OCI-M2 (cell line): ENCODE data around the gene APOC4.
"Not testable (repeated sequence)": the region's sequence is repeated elsewhere in the genome, so short reads cannot be mapped to it uniquely, and the experiment has no call there.

Experiments
- DNase-seq: peaks from one replicate; lab custom pipeline; 2025; ENCODE audit not compliant: unreplicated experiment; lab: John Stamatoyannopoulos, UW

The APOC4 gene

GRCh38 chr19:44914433-44915206 lies 27.4 kb upstream of the APOC4 start, which contains the start of gene APOC1:
TSS of gene APOC1 (plus strand) at chr19:44914608. CDS start at chr19:44914892, 284 bp downstream.
- peak; percentile 74 for DNase-seq

GRCh38 chr19:44924243-44924725 lies 17.8 kb upstream of the APOC4 start:
- no peak for DNase-seq

GRCh38 chr19:44925114-44925891 lies 16.7 kb upstream of the APOC4 start:
- DNase-seq, result no peak

GRCh38 chr19:44926245-44927077 lies 15.6 kb upstream of the APOC4 start:
- not testable (repeated sequence) for DNase-seq

GRCh38 chr19:44927746-44928145 lies 14.3 kb upstream of the APOC4 start:
- DNase-seq, result no peak

GRCh38 chr19:44930088-44930487 lies 11.9 kb upstream of the APOC4 start:
- no peak for DNase-seq

- no peak for DNase-seq
Measured at GRCh38 chr19:44931541-44931940, 10.5 kb upstream of the APOC4 start.

GRCh38 chr19:44939668-44940067 lies 2.4 kb upstream of the APOC4 start:
- no peak for DNase-seq

GRCh38 chr19:44943801-44944249 lies 1.8 kb downstream of the APOC4 start:
- peak; percentile 53 for DNase-seq

GRCh38 chr19:44947041-44947581 lies 5.1 kb downstream of the APOC4 start:
- no peak for DNase-seq

GRCh38 chr19:44948237-44948636 lies 6.2 kb downstream of the APOC4 start:
- DNase-seq, result no peak

GRCh38 chr19:44948763-44949374 lies 6.8 kb downstream of the APOC4 start:
- no peak for DNase-seq

- DNase-seq, result no peak
Measured at GRCh38 chr19:44949550-44949949, 7.5 kb downstream of the APOC4 start.

- peak; percentile 39 for DNase-seq
Measured at GRCh38 chr19:44951179-44952159, 9.4 kb downstream of the APOC4 start.

GRCh38 chr19:44954278-44954648 lies 12.2 kb downstream of the APOC4 start:
- no peak for DNase-seq

- peak; percentile 96 for DNase-seq
Measured at GRCh38 chr19:44954649-44955504, 12.8 kb downstream of the APOC4 start, which contains the start of gene CLPTM1. TSS of gene CLPTM1 (plus strand) at chr19:44955380. CDS start at chr19:44955396, 16 bp downstream.

GRCh38 chr19:44955505-44956439 lies 13.7 kb downstream of the APOC4 start:
- DNase-seq, result no peak
